ENCODE data around the gene TMEM154.

Gene TMEM154

GRCh38 chr4:152651473-152652060, 28.2 kb downstream of the TMEM154 start:
- H3K9ac ChIP-seq (ENCODE audit: low read depth, low read length) = no peak overlapping the region
- no peaks in the 10 kb centered on the region for H3K9me3 ChIP-seq (ENCODE audit: control insufficient read depth, insufficient read depth, low read length)
- H3K4me3 ChIP-seq (ENCODE audit: low read depth, low read length) = no peak overlapping the region
- peaks cover 3% of the 10 kb centered on the region; the same call in 1 of the 2 replicates for H3K4me1 ChIP-seq (ENCODE audit: control insufficient read depth, insufficient read depth, low read length)
- H3K27ac ChIP-seq (ENCODE audit: low read depth, low read length) = no peak overlapping the region
- no peaks in the 10 kb centered on the region for H3K27me3 ChIP-seq (ENCODE audit: control insufficient read depth, insufficient read depth, low read length)
- no peaks in the 10 kb centered on the region for H3K36me3 ChIP-seq (ENCODE audit: control insufficient read depth, insufficient read depth, low read length)

GRCh38 chr4:152646221-152646620, 33.6 kb downstream of the TMEM154 start:
- H3K36me3 ChIP-seq (ENCODE audit: control insufficient read depth, insufficient read depth, low read length) = no peaks in the 10 kb centered on the region
- no peak overlapping the region for H3K9ac ChIP-seq (ENCODE audit: low read depth, low read length)
- no peaks in the 10 kb centered on the region for H3K9me3 ChIP-seq (ENCODE audit: control insufficient read depth, insufficient read depth, low read length)
- H3K27me3 ChIP-seq (ENCODE audit: control insufficient read depth, insufficient read depth, low read length) = no peaks in the 10 kb centered on the region
- no peak overlapping the region for H3K27ac ChIP-seq (ENCODE audit: low read depth, low read length)
- no peak overlapping the region for H3K4me3 ChIP-seq (ENCODE audit: low read depth, low read length)
- peaks cover 22% of the 10 kb centered on the region for H3K4me1 ChIP-seq (ENCODE audit: control insufficient read depth, insufficient read depth, low read length)

GRCh38 chr4:152644130-152644529, 35.7 kb downstream of the TMEM154 start:
- Histone ChIP-seq H3K4me1 (ENCODE audit: control insufficient read depth, insufficient read depth, low read length) (peaks cover 33% of the 10 kb centered on the region), H3K27ac (ENCODE audit: low read depth, low read length) (no peak overlapping the region), H3K36me3 (ENCODE audit: control insufficient read depth, insufficient read depth, low read length) (no peaks in the 10 kb centered on the region), H3K27me3 (ENCODE audit: control insufficient read depth, insufficient read depth, low read length) (no peaks in the 10 kb centered on the region), H3K9ac (ENCODE audit: low read depth, low read length) (no peak overlapping the region), H3K9me3 (ENCODE audit: control insufficient read depth, insufficient read depth, low read length) (no peaks in the 10 kb centered on the region), H3K4me3 (ENCODE audit: low read depth, low read length) (no peak overlapping the region)

GRCh38 chr4:152643153-152644035, 36.4 kb downstream of the TMEM154 start:
- no peaks in the 10 kb centered on the region for H3K27me3 ChIP-seq (ENCODE audit: control insufficient read depth, insufficient read depth, low read length)
- H3K27ac ChIP-seq (ENCODE audit: low read depth, low read length) = peak overlapping the region; percentile 4
- no peak overlapping the region for H3K9ac ChIP-seq (ENCODE audit: low read depth, low read length)
- no peaks in the 10 kb centered on the region for H3K36me3 ChIP-seq (ENCODE audit: control insufficient read depth, insufficient read depth, low read length)
- H3K4me3 ChIP-seq (ENCODE audit: low read depth, low read length) = no peak overlapping the region
- H3K4me1 ChIP-seq (ENCODE audit: control insufficient read depth, insufficient read depth, low read length) = peaks cover 33% of the 10 kb centered on the region
- H3K9me3 ChIP-seq (ENCODE audit: control insufficient read depth, insufficient read depth, low read length) = no peaks in the 10 kb centered on the region

- no peaks in the 10 kb centered on the region for H3K9me3 ChIP-seq (ENCODE audit: control insufficient read depth, insufficient read depth, low read length)
- no peak overlapping the region for H3K27ac ChIP-seq (ENCODE audit: low read depth, low read length)
- H3K9ac ChIP-seq (ENCODE audit: low read depth, low read length) = no peak overlapping the region
- peaks cover 27% of the 10 kb centered on the region for H3K4me1 ChIP-seq (ENCODE audit: control insufficient read depth, insufficient read depth, low read length)
- no peaks in the 10 kb centered on the region for H3K27me3 ChIP-seq (ENCODE audit: control insufficient read depth, insufficient read depth, low read length)
- no peaks in the 10 kb centered on the region for H3K36me3 ChIP-seq (ENCODE audit: control insufficient read depth, insufficient read depth, low read length)
- no peak overlapping the region for H3K4me3 ChIP-seq (ENCODE audit: low read depth, low read length)
Measured at GRCh38 chr4:152640058-152640921, 39.5 kb downstream of the TMEM154 start.

- H3K27ac ChIP-seq (ENCODE audit: low read depth, low read length) = no peak overlapping the region
- H3K4me3 ChIP-seq (ENCODE audit: low read depth, low read length) = no peak overlapping the region
- H3K9me3 ChIP-seq (ENCODE audit: control insufficient read depth, insufficient read depth, low read length) = no peaks in the 10 kb centered on the region
- H3K9ac ChIP-seq (ENCODE audit: low read depth, low read length) = no peak overlapping the region
- H3K36me3 ChIP-seq (ENCODE audit: control insufficient read depth, insufficient read depth, low read length) = no peaks in the 10 kb centered on the region
- no peaks in the 10 kb centered on the region for H3K27me3 ChIP-seq (ENCODE audit: control insufficient read depth, insufficient read depth, low read length)
- peaks cover 19% of the 10 kb centered on the region for H3K4me1 ChIP-seq (ENCODE audit: control insufficient read depth, insufficient read depth, low read length)
Measured at GRCh38 chr4:152635851-152636250, 43.9 kb downstream of the TMEM154 start.

- Histone ChIP-seq H3K36me3 (ENCODE audit: control insufficient read depth, insufficient read depth, low read length) (no peaks in the 10 kb centered on the region), H3K4me3 (ENCODE audit: low read depth, low read length) (no peak overlapping the region), H3K4me1 (ENCODE audit: control insufficient read depth, insufficient read depth, low read length) (peaks cover 12% of the 10 kb centered on the region), H3K9ac (ENCODE audit: low read depth, low read length) (no peak overlapping the region), H3K9me3 (ENCODE audit: control insufficient read depth, insufficient read depth, low read length) (no peaks in the 10 kb centered on the region), H3K27me3 (ENCODE audit: control insufficient read depth, insufficient read depth, low read length) (no peaks in the 10 kb centered on the region), H3K27ac (ENCODE audit: low read depth, low read length) (no peak overlapping the region)
Measured at GRCh38 chr4:152634110-152634760, 45.6 kb downstream of the TMEM154 start.

GRCh38 chr4:152633118-152633517, 46.7 kb downstream of the TMEM154 start:
- H3K27ac ChIP-seq (ENCODE audit: low read depth, low read length) = no peak overlapping the region
- H3K27me3 ChIP-seq (ENCODE audit: control insufficient read depth, insufficient read depth, low read length) = no peaks in the 10 kb centered on the region
- H3K9me3 ChIP-seq (ENCODE audit: control insufficient read depth, insufficient read depth, low read length) = no peaks in the 10 kb centered on the region
- H3K36me3 ChIP-seq (ENCODE audit: control insufficient read depth, insufficient read depth, low read length) = no peaks in the 10 kb centered on the region
- no peak overlapping the region for H3K4me3 ChIP-seq (ENCODE audit: low read depth, low read length)
- no peak overlapping the region for H3K9ac ChIP-seq (ENCODE audit: low read depth, low read length)
- H3K4me1 ChIP-seq (ENCODE audit: control insufficient read depth, insufficient read depth, low read length) = peaks cover 12% of the 10 kb centered on the region

- no peak overlapping the region for H3K4me3 ChIP-seq (ENCODE audit: low read depth, low read length)
- H3K4me1 ChIP-seq (ENCODE audit: control insufficient read depth, insufficient read depth, low read length) = peaks cover 12% of the 10 kb centered on the region
- H3K9ac ChIP-seq (ENCODE audit: low read depth, low read length) = no peak overlapping the region
- H3K27ac ChIP-seq (ENCODE audit: low read depth, low read length) = no peak overlapping the region
- H3K36me3 ChIP-seq (ENCODE audit: control insufficient read depth, insufficient read depth, low read length) = no peaks in the 10 kb centered on the region
- H3K9me3 ChIP-seq (ENCODE audit: control insufficient read depth, insufficient read depth, low read length) = no peaks in the 10 kb centered on the region
- H3K27me3 ChIP-seq (ENCODE audit: control insufficient read depth, insufficient read depth, low read length) = no peaks in the 10 kb centered on the region
Measured at GRCh38 chr4:152630324-152630723, 49.5 kb downstream of the TMEM154 start.

GRCh38 chr4:152629908-152630307, 49.9 kb downstream of the TMEM154 start:
- Histone ChIP-seq H3K36me3 (ENCODE audit: control insufficient read depth, insufficient read depth, low read length) (no peaks in the 10 kb centered on the region), H3K27me3 (ENCODE audit: control insufficient read depth, insufficient read depth, low read length) (no peaks in the 10 kb centered on the region), H3K27ac (ENCODE audit: low read depth, low read length) (no peak overlapping the region), H3K4me3 (ENCODE audit: low read depth, low read length) (no peak overlapping the region), H3K9me3 (ENCODE audit: control insufficient read depth, insufficient read depth, low read length) (no peaks in the 10 kb centered on the region), H3K9ac (ENCODE audit: low read depth, low read length) (no peak overlapping the region), H3K4me1 (ENCODE audit: control insufficient read depth, insufficient read depth, low read length) (peaks cover 9% of the 10 kb centered on the region)
